Body of pancreas (tissue), 4 donors: ENCODE measurements around the gene MESP1. TPM values are rescaled to one million over a fixed set of nuclear protein-coding genes. Genes with fewer than 3 reads are reported as not detected.

ENCODE experiments used
- ATAC-seq: fragments of 150-250 bp; one replicate; pipeline ENCODE4 v1.9.1; 2016
- DNase-seq, 4 donors: peaks; one replicate each; pipeline ENCODE4 v3.0.0-alpha.2; 2019
- H3K27ac ChIP-seq, 4 donors: fragments of 200-600 bp; sonication (generic); 1 replicate in 3 of 4; 2 replicates in 1 of 4; pipeline versions ENCODE4 v1.5.1 to v1.6.1; 2016 to 2019; ENCODE audit warnings: mild to moderate bottlenecking in 1 of 4, mixed read lengths in 1 of 4, moderate library complexity in 1 of 4
- H3K27me3 ChIP-seq, 2 donors: fragments of 200-600 bp; sonication (generic); one replicate each; pipeline ENCODE4 v1.6.0; 2016; ENCODE audit warnings: mild to moderate bottlenecking in 1 of 2
- H3K36me3 ChIP-seq, 2 donors: fragments of 200-600 bp; sonication (generic); replicated peaks in 1 of 2; 2 replicates each; pipeline ENCODE4 v1.5.1; 2016; ENCODE audit warnings: low read depth in 2 of 2; ENCODE audit not compliant: insufficient read depth in 1 of 2
- H3K4me1 ChIP-seq: fragments of 200-600 bp; sonication (generic); one replicate; pipeline ENCODE4 v1.6.0; 2016
- H3K4me3 ChIP-seq, 2 donors: fragments of 200-600 bp; sonication (generic); 1 replicate in 1 of 2; 2 replicates in 1 of 2; pipeline ENCODE4 v1.5.1; 2016 to 2019
- H3K9me3 ChIP-seq, 3 donors: fragments of 200-600 bp; sonication (generic); 1 replicate in 2 of 3; 2 replicates in 1 of 3; pipeline ENCODE4 v1.5.1; 2016
- CTCF ChIP-seq, 7 experiments: fragments of 450-650 bp in 4 of 7; fragments of 200-600 bp in 3 of 7; sonication (generic) in 3 of 7; IDR thresholded peaks; one replicate each; pipeline ENCODE4 v1.5.1; 2016 to 2019; ENCODE audit warnings: antibody characterized with exemption in 7 of 7
- POLR2A ChIP-seq, 3 donors: fragments of 450-650 bp; IDR thresholded peaks; one replicate each; pipeline ENCODE4 v1.6.1; 2016; ENCODE audit warnings: antibody characterized with exemption in 3 of 3, mild to moderate bottlenecking in 2 of 3
- WGBS, 2 donors: methylation state at CpG; one replicate each; pipeline ENCODE4 v1.1.5; 2017; 5-methylcytosine and 5-hydroxymethylcytosine counted together
- intact Hi-C: fragments of 100-400 bp; cut with DNase I; formaldehyde crosslinking; loops from one replicate; pipeline ENCODE4 v1.15.1; 2023
- total RNA-seq, 2 donors: library from RNA; depleted of rRNA; stranded (reverse); fragments of >200 nt; gene quantifications; one replicate each; pipeline ENCODE4 v1.1.0, GENCODE V29; 2016

The MESP1 gene
- total RNA-seq, 2 donors from 2014 or later = 2.1 to 4.3 TPM

DNA sequence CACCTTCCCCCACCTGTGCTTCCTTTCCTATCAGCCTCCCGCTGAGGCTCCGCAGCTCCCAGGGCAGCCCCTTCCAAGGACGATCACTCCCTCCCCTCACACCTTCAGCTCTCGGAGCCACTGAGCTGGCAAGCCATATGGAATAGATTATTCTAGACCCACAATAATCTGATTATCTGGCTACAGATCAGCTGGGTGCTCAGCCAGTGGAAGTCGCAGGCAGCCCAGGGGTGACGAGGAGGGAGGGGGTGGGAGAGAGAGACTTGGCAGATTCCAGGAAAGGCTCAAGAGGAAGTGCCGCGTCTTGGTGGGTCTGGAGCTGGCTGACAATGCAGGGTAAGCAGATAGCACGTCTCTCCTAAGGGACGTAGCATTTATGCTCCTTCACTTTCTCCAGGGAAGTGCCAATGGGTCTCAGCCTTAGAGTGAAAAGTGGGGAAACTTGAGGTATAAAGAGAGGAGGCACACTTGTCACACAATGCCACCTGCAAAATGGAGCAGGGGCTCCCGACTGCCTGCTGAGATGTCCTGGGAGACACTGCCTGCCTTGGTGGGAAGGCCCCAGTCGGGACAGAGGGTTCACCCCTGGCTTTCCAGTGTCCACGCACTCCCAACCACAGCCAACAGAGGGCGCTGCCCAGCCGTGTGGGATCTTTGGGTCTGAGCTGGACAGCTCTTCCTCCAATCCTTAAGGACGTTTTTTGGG, 9.4 kb upstream of the MESP1 start:
- Histone ChIP-seq H3K4me3 (no peak overlapping the region), H3K27me3 (no peaks in the 10 kb centered on the region), H3K36me3 (no peaks in the 10 kb centered on the region), H3K4me1 (peaks cover 36% of the 10 kb centered on the region), H3K9me3 (no peaks in the 10 kb centered on the region), H3K27ac (peak overlapping the region; percentile 70 to 88 (median 80))
- TF ChIP-seq POLR2A (IDR thresholded peaks at IDR 0.05) (no peak), CTCF (IDR thresholded peaks at IDR 0.05) (peak; percentile 91 to 98 (median 96))
- DNase-seq (peak; percentile 82 to 90 (median 87)), ATAC-seq (peak; percentile 85)
- WGBS, 2 donors = 30 to 35% methylated on average over 6 to 16 of the region's 16 CpGs
- intact Hi-C loops = loop anchor here (5.0 kb wide), 2 partner anchors 117 to 407 kb away; no protein-coding TSS in a partner anchor

GRCh38 chr15:89759835-89760234, 8.8 kb upstream of the MESP1 start:
- Histone ChIP-seq H3K9me3 (no peaks in the 10 kb centered on the region), H3K27ac (peak overlapping the region in 1 of 4 donors; percentile 88), H3K36me3 (no peaks in the 10 kb centered on the region), H3K27me3 (no peaks in the 10 kb centered on the region), H3K4me1 (peaks cover 36% of the 10 kb centered on the region), H3K4me3 (no peak overlapping the region)
- WGBS, 2 donors = 87 to 93% methylated on average over 3 of the region's 3 CpGs
- intact Hi-C loops = loop anchor here (5.0 kb wide), 2 partner anchors 117 to 407 kb away; no protein-coding TSS in a partner anchor
- no peak for DNase-seq
- no peak for TF ChIP-seq CTCF (IDR thresholded peaks at IDR 0.05)
- no peak for TF ChIP-seq POLR2A (IDR thresholded peaks at IDR 0.05)
- ATAC-seq = no peak

GRCh38 chr15:89758981-89759380, 7.9 kb upstream of the MESP1 start:
- 87 to 95% methylated on average over 6 to 8 of the region's 8 CpGs for WGBS, 2 donors
- TF ChIP-seq POLR2A (IDR thresholded peaks at IDR 0.05) = no peak
- no peak for TF ChIP-seq CTCF (IDR thresholded peaks at IDR 0.05)
- H3K4me1 ChIP-seq = peaks cover 36% of the 10 kb centered on the region
- DNase-seq (no peak), ATAC-seq (no peak)
- no peak overlapping the region for H3K27ac ChIP-seq
- no peaks in the 10 kb centered on the region for H3K9me3 ChIP-seq
- H3K36me3 ChIP-seq = no peaks in the 10 kb centered on the region
- H3K4me3 ChIP-seq = no peak overlapping the region
- no peaks in the 10 kb centered on the region for H3K27me3 ChIP-seq
- intact Hi-C loops = no loop called here

- no peak for TF ChIP-seq POLR2A (IDR thresholded peaks at IDR 0.05)
- no peaks in the 10 kb centered on the region for H3K9me3 ChIP-seq
- WGBS, 2 donors = 85 to 96% methylated on average over 2 to 6 of the region's 8 CpGs
- H3K36me3 ChIP-seq = no peaks in the 10 kb centered on the region
- DNase-seq (no peak), ATAC-seq (no peak)
- no peaks in the 10 kb centered on the region for H3K27me3 ChIP-seq
- peaks cover 36% of the 10 kb centered on the region for H3K4me1 ChIP-seq
- H3K27ac ChIP-seq = no peak overlapping the region
- no peak overlapping the region for H3K4me3 ChIP-seq
- intact Hi-C loops = no loop called here
Measured at GRCh38 chr15:89758283-89758682, 7.2 kb upstream of the MESP1 start.

- intact Hi-C loops = no loop called here
- ATAC-seq = peak; percentile 44
- WGBS, 2 donors = 32 to 37% methylated on average over 7 of the region's 7 CpGs
Measured at GRCh38 chr15:89756897-89757296, 5.8 kb upstream of the MESP1 start.

More at GRCh38 chr15:89756897-89757296, 5.8 kb upstream of the MESP1 start:
- no peaks in the 10 kb centered on the region for H3K36me3 ChIP-seq
- H3K4me3 ChIP-seq = no peak overlapping the region
- peak overlapping the region in 2 of 4 donors; percentile 21 to 48 for H3K27ac ChIP-seq
- peaks cover 38% of the 10 kb centered on the region for H3K4me1 ChIP-seq
- peak; percentile 50 to 73 (median 60) for DNase-seq
- H3K27me3 ChIP-seq = no peaks in the 10 kb centered on the region
- TF ChIP-seq CTCF (IDR thresholded peaks at IDR 0.05) (no peak), POLR2A (IDR thresholded peaks at IDR 0.05) (no peak)
- no peaks in the 10 kb centered on the region for H3K9me3 ChIP-seq
